ENCODE results near the gene VSIR.

- TF ChIP-seq CTCF (IDR thresholded peaks at IDR 0.05) (no peak), POLR2A (IDR thresholded peaks at IDR 0.05) (no peak), POLR2AphosphoS5 (IDR thresholded peaks at IDR 0.05) (no peak), EP300 (IDR thresholded peaks at IDR 0.05; ENCODE audit: low read depth) (no peak)
Measured at GRCh38 chr10:71717551-71717951, 55.8 kb downstream of the VSIR start.

All from transverse colon (tissue), 4 donors.